ENCODE results near the gene IFT74.

Gene IFT74

GRCh38 chr9:26955921-26956859 lies at the start of gene IFT74:
TSS of gene IFT74 (plus strand) at chr9:26956412. CDS start at chr9:26961968, 5,556 bp downstream.
- peaks cover 17 to 19% of the 10 kb centered on the region in 2 donors for H3K4me1 ChIP-seq (ENCODE audit: control insufficient read depth in 1 of 2, insufficient read depth in 2 of 2, low read length in 2 of 2)
- peak within 1 kb of the TSS; percentile 77 for H3K27ac ChIP-seq (ENCODE audit: low read depth, low read length)
- peak within 1 kb of the TSS; percentile 89 for H3K4me3 ChIP-seq (ENCODE audit: low read depth in 1 of 2, low read length in 2 of 2)
- peak within 1 kb of the TSS; percentile 79 to 81 for H3K9ac ChIP-seq (ENCODE audit: low read depth in 1 of 2, low read length in 2 of 2)
- H3K36me3 ChIP-seq (ENCODE audit: control insufficient read depth in 1 of 2, insufficient read depth in 2 of 2, low read length in 2 of 2) = no peaks in the 10 kb centered on the region
- no peaks in the 10 kb centered on the region for H3K27me3 ChIP-seq (ENCODE audit: control insufficient read depth in 1 of 2, insufficient read depth in 2 of 2, low read length in 2 of 2)
- H3K9me3 ChIP-seq (ENCODE audit: control insufficient read depth in 1 of 2, low read length in 2 of 2) = no peaks in the 10 kb centered on the region

GRCh38 chr9:26913138-26913668 lies 43.0 kb upstream of the IFT74 start:
- peaks cover 15 to 43% of the 10 kb centered on the region in 2 donors for H3K36me3 ChIP-seq (ENCODE audit: control insufficient read depth in 1 of 2, insufficient read depth in 2 of 2, low read length in 2 of 2)
- no peak overlapping the region for H3K4me3 ChIP-seq (ENCODE audit: low read depth in 1 of 2, low read length in 2 of 2)
- H3K9ac ChIP-seq (ENCODE audit: low read depth in 1 of 2, low read length in 2 of 2) = no peak overlapping the region
- H3K27me3 ChIP-seq (ENCODE audit: control insufficient read depth in 1 of 2, insufficient read depth in 2 of 2, low read length in 2 of 2) = no peaks in the 10 kb centered on the region
- H3K9me3 ChIP-seq (ENCODE audit: control insufficient read depth in 1 of 2, low read length in 2 of 2) = no peaks in the 10 kb centered on the region
- H3K4me1 ChIP-seq (ENCODE audit: control insufficient read depth in 1 of 2, insufficient read depth in 2 of 2, low read length in 2 of 2) = no peaks in the 10 kb centered on the region
- H3K27ac ChIP-seq (ENCODE audit: low read depth, low read length) = no peak overlapping the region

GRCh38 chr9:26919698-26920097 lies 36.5 kb upstream of the IFT74 start:
- Histone ChIP-seq H3K4me3 (ENCODE audit: low read depth in 1 of 2, low read length in 2 of 2) (no peak overlapping the region), H3K9ac (ENCODE audit: low read depth in 1 of 2, low read length in 2 of 2) (no peak overlapping the region), H3K36me3 (ENCODE audit: control insufficient read depth in 1 of 2, insufficient read depth in 2 of 2, low read length in 2 of 2) (peaks cover 37 to 81% of the 10 kb centered on the region in 2 donors), H3K27ac (ENCODE audit: low read depth, low read length) (no peak overlapping the region), H3K4me1 (ENCODE audit: control insufficient read depth in 1 of 2, insufficient read depth in 2 of 2, low read length in 2 of 2) (no peaks in the 10 kb centered on the region), H3K27me3 (ENCODE audit: control insufficient read depth in 1 of 2, insufficient read depth in 2 of 2, low read length in 2 of 2) (no peaks in the 10 kb centered on the region), H3K9me3 (ENCODE audit: control insufficient read depth in 1 of 2, low read length in 2 of 2) (no peaks in the 10 kb centered on the region)

- Histone ChIP-seq H3K9ac (ENCODE audit: low read depth in 1 of 2, low read length in 2 of 2) (no peak overlapping the region), H3K27me3 (ENCODE audit: control insufficient read depth in 1 of 2, insufficient read depth in 2 of 2, low read length in 2 of 2) (no peaks in the 10 kb centered on the region), H3K36me3 (ENCODE audit: control insufficient read depth in 1 of 2, insufficient read depth in 2 of 2, low read length in 2 of 2) (peaks cover 22 to 61% of the 10 kb centered on the region in 2 donors), H3K9me3 (ENCODE audit: control insufficient read depth in 1 of 2, low read length in 2 of 2) (no peaks in the 10 kb centered on the region), H3K4me1 (ENCODE audit: control insufficient read depth in 1 of 2, insufficient read depth in 2 of 2, low read length in 2 of 2) (no peaks in the 10 kb centered on the region), H3K27ac (ENCODE audit: low read depth, low read length) (no peak overlapping the region), H3K4me3 (ENCODE audit: low read depth in 1 of 2, low read length in 2 of 2) (no peak overlapping the region)
These were observed 30.6 kb upstream of the IFT74 start for GRCh38 chr9:26925609-26926008.

GRCh38 chr9:26928902-26929495 lies 27.2 kb upstream of the IFT74 start:
- Histone ChIP-seq H3K36me3 (ENCODE audit: control insufficient read depth in 1 of 2, insufficient read depth in 2 of 2, low read length in 2 of 2) (peaks cover 13 to 31% of the 10 kb centered on the region in 2 donors), H3K4me1 (ENCODE audit: control insufficient read depth in 1 of 2, insufficient read depth in 2 of 2, low read length in 2 of 2) (no peaks in the 10 kb centered on the region), H3K9me3 (ENCODE audit: control insufficient read depth in 1 of 2, low read length in 2 of 2) (no peaks in the 10 kb centered on the region), H3K4me3 (ENCODE audit: low read depth in 1 of 2, low read length in 2 of 2) (no peak overlapping the region), H3K27ac (ENCODE audit: low read depth, low read length) (no peak overlapping the region), H3K27me3 (ENCODE audit: control insufficient read depth in 1 of 2, insufficient read depth in 2 of 2, low read length in 2 of 2) (no peaks in the 10 kb centered on the region), H3K9ac (ENCODE audit: low read depth in 1 of 2, low read length in 2 of 2) (no peak overlapping the region)

- Histone ChIP-seq H3K4me3 (ENCODE audit: low read depth in 1 of 2, low read length in 2 of 2) (no peak overlapping the region), H3K36me3 (ENCODE audit: control insufficient read depth in 1 of 2, insufficient read depth in 2 of 2, low read length in 2 of 2) (peaks cover 0 to 4% of the 10 kb centered on the region in 2 donors), H3K27me3 (ENCODE audit: control insufficient read depth in 1 of 2, insufficient read depth in 2 of 2, low read length in 2 of 2) (no peaks in the 10 kb centered on the region), H3K4me1 (ENCODE audit: control insufficient read depth in 1 of 2, insufficient read depth in 2 of 2, low read length in 2 of 2) (peaks cover 0 to 3% of the 10 kb centered on the region in 2 donors), H3K9ac (ENCODE audit: low read depth in 1 of 2, low read length in 2 of 2) (no peak overlapping the region), H3K27ac (ENCODE audit: low read depth, low read length) (no peak overlapping the region), H3K9me3 (ENCODE audit: control insufficient read depth in 1 of 2, low read length in 2 of 2) (peaks cover 0 to 3% of the 10 kb centered on the region in 2 donors)
These were observed 20.4 kb upstream of the IFT74 start for GRCh38 chr9:26935847-26936246.

- Histone ChIP-seq H3K9ac (ENCODE audit: low read depth in 1 of 2, low read length in 2 of 2) (no peak overlapping the region), H3K9me3 (ENCODE audit: control insufficient read depth in 1 of 2, low read length in 2 of 2) (peaks cover 0 to 3% of the 10 kb centered on the region in 2 donors), H3K36me3 (ENCODE audit: control insufficient read depth in 1 of 2, insufficient read depth in 2 of 2, low read length in 2 of 2) (peaks cover 0 to 4% of the 10 kb centered on the region in 2 donors), H3K4me1 (ENCODE audit: control insufficient read depth in 1 of 2, insufficient read depth in 2 of 2, low read length in 2 of 2) (peaks cover 0 to 3% of the 10 kb centered on the region in 2 donors), H3K4me3 (ENCODE audit: low read depth in 1 of 2, low read length in 2 of 2) (no peak overlapping the region), H3K27ac (ENCODE audit: low read depth, low read length) (no peak overlapping the region), H3K27me3 (ENCODE audit: control insufficient read depth in 1 of 2, insufficient read depth in 2 of 2, low read length in 2 of 2) (no peaks in the 10 kb centered on the region)
These were observed 18.3 kb upstream of the IFT74 start for GRCh38 chr9:26937816-26938371.

- peaks cover 0 to 3% of the 10 kb centered on the region in 2 donors for H3K9me3 ChIP-seq (ENCODE audit: control insufficient read depth in 1 of 2, low read length in 2 of 2)
- H3K36me3 ChIP-seq (ENCODE audit: control insufficient read depth in 1 of 2, insufficient read depth in 2 of 2, low read length in 2 of 2) = peaks cover 0 to 6% of the 10 kb centered on the region in 2 donors
- H3K27ac ChIP-seq (ENCODE audit: low read depth, low read length) = no peak overlapping the region
- H3K27me3 ChIP-seq (ENCODE audit: control insufficient read depth in 1 of 2, insufficient read depth in 2 of 2, low read length in 2 of 2) = no peaks in the 10 kb centered on the region
- H3K4me1 ChIP-seq (ENCODE audit: control insufficient read depth in 1 of 2, insufficient read depth in 2 of 2, low read length in 2 of 2) = peaks cover 0 to 6% of the 10 kb centered on the region in 2 donors
- H3K4me3 ChIP-seq (ENCODE audit: low read depth in 1 of 2, low read length in 2 of 2) = no peak overlapping the region
- H3K9ac ChIP-seq (ENCODE audit: low read depth in 1 of 2, low read length in 2 of 2) = no peak overlapping the region
These were observed 16.1 kb upstream of the IFT74 start for GRCh38 chr9:26939955-26940711.

- H3K9ac ChIP-seq (ENCODE audit: low read depth in 1 of 2, low read length in 2 of 2) = no peak overlapping the region
- H3K9me3 ChIP-seq (ENCODE audit: control insufficient read depth in 1 of 2, low read length in 2 of 2) = peaks cover 0 to 3% of the 10 kb centered on the region in 2 donors
- H3K27me3 ChIP-seq (ENCODE audit: control insufficient read depth in 1 of 2, insufficient read depth in 2 of 2, low read length in 2 of 2) = no peaks in the 10 kb centered on the region
- no peak overlapping the region for H3K4me3 ChIP-seq (ENCODE audit: low read depth in 1 of 2, low read length in 2 of 2)
- H3K36me3 ChIP-seq (ENCODE audit: control insufficient read depth in 1 of 2, insufficient read depth in 2 of 2, low read length in 2 of 2) = peaks cover 0 to 6% of the 10 kb centered on the region in 2 donors
- peaks cover 5 to 12% of the 10 kb centered on the region in 2 donors for H3K4me1 ChIP-seq (ENCODE audit: control insufficient read depth in 1 of 2, insufficient read depth in 2 of 2, low read length in 2 of 2)
- no peak overlapping the region for H3K27ac ChIP-seq (ENCODE audit: low read depth, low read length)
These were observed 15.4 kb upstream of the IFT74 start for GRCh38 chr9:26940779-26941178.

Measured in duodenal mucosa (tissue), 2 donors.